PC-3 (cell line): ENCODE results near the gene CBS. TPM values are rescaled to one million over a fixed set of nuclear protein-coding genes. Genes with fewer than 3 reads are reported as not detected.

Source experiments
- ATAC-seq: fragments of 200-7000 bp; cut with Tn5 transposase; 2 replicates; pipeline ENCODE4 v1.9.1; 2020; ENCODE audit warnings: mild to moderate bottlenecking, moderate library complexity
- BruUV-seq: library from RNA; stranded (reverse); fragments of 400-500 nt; replicated peaks from 2 replicates; lab custom pipeline; 2021; lab: Mats Ljungman, UMichigan
- CTCF ChIA-PET: fragments of 300-600 bp; sonication (Branson Sonifier 250); formaldehyde crosslinking; loops from one replicate; lab custom pipeline; 2022; ENCODE audit warnings: antibody characterized with exemption; lab: Charles Lee
- POLR2A ChIA-PET: fragments of 300-600 bp; sonication (Branson Sonifier 250); formaldehyde crosslinking; loops from one replicate; lab custom pipeline; 2022; ENCODE audit warnings: antibody characterized with exemption; ENCODE audit not compliant: unreplicated experiment; lab: Charles Lee
- DNase-seq: peaks from one replicate; pipeline ENCODE4 v3.0.0-alpha.2; 2015
- H2AFZ ChIP-seq: fragments of 300-600 bp; sonication (generic); 2 replicates; pipeline ENCODE4 v1.6.0; 2016; ENCODE audit warnings: antibody characterized with exemption, low read length
- H3F3A ChIP-seq: fragments of 300-600 bp; sonication (generic); one replicate; pipeline ENCODE4 v1.6.0; 2017; ENCODE audit warnings: antibody characterized with exemption, low read length, control low read depth, mild to moderate bottlenecking; ENCODE audit not compliant: unreplicated experiment
- H3K27ac ChIP-seq: fragments of 300-600 bp; sonication (generic); 2 replicates; pipeline ENCODE4 v1.5.1; 2016; ENCODE audit warnings: mild to moderate bottlenecking, low read length
- H3K27me3 ChIP-seq: fragments of 300-600 bp; sonication (generic); 2 replicates; pipeline ENCODE4 v1.6.1; 2016; ENCODE audit warnings: low read length, mixed read lengths
- H3K36me3 ChIP-seq: fragments of 300-600 bp; sonication (generic); 2 replicates; pipeline ENCODE4 v1.6.1; 2016; ENCODE audit warnings: low read depth, mixed run types, low read length, mixed read lengths
- H3K4me1 ChIP-seq: fragments of 300-600 bp; sonication (generic); 2 replicates; pipeline ENCODE4 v1.5.1; 2016; ENCODE audit warnings: low read length; ENCODE audit not compliant: insufficient read depth
- H3K4me2 ChIP-seq: fragments of 300-600 bp; sonication (generic); 2 replicates; pipeline ENCODE4 v1.6.0; 2016; ENCODE audit warnings: low read length
- H3K4me3 ChIP-seq: fragments of 300-600 bp; sonication (generic); 2 replicates; pipeline ENCODE4 v1.5.1; 2016; ENCODE audit warnings: mild to moderate bottlenecking, low read length, mixed read lengths
- H3K79me2 ChIP-seq: fragments of 300-600 bp; sonication (generic); 2 replicates; pipeline ENCODE4 v1.6.1; 2017; ENCODE audit warnings: low read length, mixed read lengths
- H3K9ac ChIP-seq: fragments of 300-600 bp; sonication (generic); 2 replicates; pipeline ENCODE4 v1.6.0; 2016; ENCODE audit warnings: mild to moderate bottlenecking, low read length
- H3K9me2 ChIP-seq: fragments of 300-600 bp; sonication (generic); replicated peaks from 2 replicates; pipeline ENCODE4 v1.6.1; 2016; ENCODE audit warnings: mixed run types, low read length, mixed read lengths
- H3K9me3 ChIP-seq: fragments of 300-600 bp; sonication (generic); 2 replicates; pipeline ENCODE4 v1.6.1; 2016; ENCODE audit warnings: low read length, mixed read lengths
- H4K20me1 ChIP-seq: fragments of 300-600 bp; sonication (generic); 2 replicates; pipeline ENCODE4 v1.6.1; 2016; ENCODE audit warnings: low read length, mixed read lengths
- EZH2 ChIP-seq: fragments of 300-600 bp; sonication (generic); IDR thresholded peaks from one replicate; pipeline ENCODE4 v1.6.1; 2017; ENCODE audit warnings: antibody characterized with exemption, mild to moderate bottlenecking, low read length; ENCODE audit not compliant: unreplicated experiment
- EZH2phosphoT487 ChIP-seq: fragments of 300-600 bp; sonication (generic); IDR thresholded peaks from 2 replicates; pipeline ENCODE4 v1.6.1; 2018; ENCODE audit warnings: mild to moderate bottlenecking, antibody characterized with exemption, low read length, borderline replicate concordance
- intact Hi-C: fragments of 100-400 bp; cut with micrococcal nuclease; formaldehyde crosslinking; loops from 2 replicates; pipeline ENCODE4 v1.9.0; 2023
- total RNA-seq: library from RNA; depleted of rRNA; stranded (reverse); fragments of >200 nt; gene quantifications from 2 replicates; pipeline ENCODE4 v1.2.3, GENCODE V29; 2014; rRNA removed
- TF ChIP-seq, protein P1 (sequence below): fragments of 300-600 bp; sonication (generic); conservative IDR thresholded peaks from 2 replicates; pipeline ENCODE4 v1.5.1; 2017; ENCODE audit warnings: antibody characterized with exemption, low read depth, mild to moderate bottlenecking, low read length

CBS gene
- total RNA-seq, 1 experiment from 2014 or later: 8.9 TPM

DNA sequence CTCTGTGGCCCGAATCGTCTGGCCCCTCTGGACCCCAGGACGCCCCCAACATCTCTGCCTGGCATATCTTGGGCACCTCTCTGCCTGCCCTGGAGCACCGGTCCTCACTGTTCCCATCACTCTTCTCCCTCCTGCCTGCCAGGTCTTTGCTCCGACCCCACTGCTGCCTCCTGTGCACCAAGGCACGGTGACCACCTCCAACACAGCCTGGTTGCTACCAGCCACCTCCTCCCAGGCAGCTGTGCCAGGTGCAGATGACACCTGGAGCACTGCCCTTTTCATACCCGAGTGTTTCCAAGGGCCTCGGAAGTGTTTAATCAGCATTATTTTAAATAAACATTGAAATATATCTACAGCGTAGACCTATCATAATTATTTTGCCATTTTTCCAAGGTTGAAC lies 70.0 kb downstream of the CBS start:
- Histone ChIP-seq H3K79me2 (no peaks in the 10 kb centered on the region), H4K20me1 (no peaks in the 10 kb centered on the region), H3K9ac (no peak overlapping the region), H3F3A (no peaks in the 10 kb centered on the region), H3K9me2 (no peaks in the 10 kb centered on the region), H3K27ac (no peak overlapping the region), H3K9me3 (no peaks in the 10 kb centered on the region), H3K4me1 (no peaks in the 10 kb centered on the region), H3K4me2 (no peak overlapping the region), H3K27me3 (no peaks in the 10 kb centered on the region), H2AFZ (no peak overlapping the region), H3K36me3 (peaks cover 9% of the 10 kb centered on the region), H3K4me3 (no peak overlapping the region)
- intact Hi-C loops: no loop called here
- TF ChIP-seq, protein P1, sequence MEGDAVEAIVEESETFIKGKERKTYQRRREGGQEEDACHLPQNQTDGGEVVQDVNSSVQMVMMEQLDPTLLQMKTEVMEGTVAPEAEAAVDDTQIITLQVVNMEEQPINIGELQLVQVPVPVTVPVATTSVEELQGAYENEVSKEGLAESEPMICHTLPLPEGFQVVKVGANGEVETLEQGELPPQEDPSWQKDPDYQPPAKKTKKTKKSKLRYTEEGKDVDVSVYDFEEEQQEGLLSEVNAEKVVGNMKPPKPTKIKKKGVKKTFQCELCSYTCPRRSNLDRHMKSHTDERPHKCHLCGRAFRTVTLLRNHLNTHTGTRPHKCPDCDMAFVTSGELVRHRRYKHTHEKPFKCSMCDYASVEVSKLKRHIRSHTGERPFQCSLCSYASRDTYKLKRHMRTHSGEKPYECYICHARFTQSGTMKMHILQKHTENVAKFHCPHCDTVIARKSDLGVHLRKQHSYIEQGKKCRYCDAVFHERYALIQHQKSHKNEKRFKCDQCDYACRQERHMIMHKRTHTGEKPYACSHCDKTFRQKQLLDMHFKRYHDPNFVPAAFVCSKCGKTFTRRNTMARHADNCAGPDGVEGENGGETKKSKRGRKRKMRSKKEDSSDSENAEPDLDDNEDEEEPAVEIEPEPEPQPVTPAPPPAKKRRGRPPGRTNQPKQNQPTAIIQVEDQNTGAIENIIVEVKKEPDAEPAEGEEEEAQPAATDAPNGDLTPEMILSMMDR: no peak
- TF ChIP-seq EZH2phosphoT487 (no peak), EZH2 (no peak)
- DNase-seq: no peak
- BruUV-seq: no TSS peak
- POLR2A ChIA-PET: no interaction called here
- CTCF ChIA-PET: no interaction called here
- ATAC-seq: no peak

GRCh38 chr21:43004926-43005325 lies 70.7 kb downstream of the CBS start:
- Histone ChIP-seq H4K20me1 (no peaks in the 10 kb centered on the region), H3K4me1 (no peaks in the 10 kb centered on the region), H2AFZ (no peak overlapping the region), H3K9me3 (peaks cover 4% of the 10 kb centered on the region; the same call in 1 of the 2 replicates), H3K9me2 (no peaks in the 10 kb centered on the region), H3K79me2 (no peaks in the 10 kb centered on the region), H3K4me2 (no peak overlapping the region), H3K36me3 (peaks cover 8% of the 10 kb centered on the region), H3K4me3 (no peak overlapping the region), H3K27me3 (no peaks in the 10 kb centered on the region), H3K27ac (no peak overlapping the region), H3K9ac (no peak overlapping the region), H3F3A (no peaks in the 10 kb centered on the region)
- ATAC-seq: no peak
- ChIA-PET CTCF (no interaction called here), POLR2A (no interaction called here)
- no peak for TF ChIP-seq EZH2phosphoT487
- TF ChIP-seq EZH2: no peak
- TF ChIP-seq, protein P1: no peak
- BruUV-seq: no TSS peak
- intact Hi-C loops: no loop called here
- no peak for DNase-seq

Other genes starting within 250 kb of the CBS start
- 35.3 and 53.8 TPM in 2 replicates for gene WDR4, start 196.3 kb downstream of the CBS start, total RNA-seq
- gene NDUFV3, start 182.5 kb downstream of the CBS start, total RNA-seq: 61.6 and 65.8 TPM in 2 replicates
- not detected in 2 replicates for gene ERVH48-1, start 150.2 kb downstream of the CBS start, total RNA-seq
- gene PKNOX1, start 101.3 kb downstream of the CBS start, total RNA-seq: 14.9 and 19.7 TPM in 2 replicates
- 43.4 and 49.3 TPM in 2 replicates for gene U2AF1, start 31.7 kb upstream of the CBS start, total RNA-seq
- gene CRYAA, start 93.2 kb upstream of the CBS start, total RNA-seq: not detected in 2 replicates